IMR-90 (cell line): Measurements from ENCODE around the gene RYR1. TPM values are rescaled to one million over a fixed set of nuclear protein-coding genes. Genes with fewer than 3 reads are reported as not detected.

Experiments
- ATAC-seq: fragments of 200-7000 bp; cut with Tn5 transposase; 2 replicates; pipeline ENCODE4 v1.9.1; 2020; ENCODE audit warnings: low read depth, mild to moderate bottlenecking, moderate library complexity
- BruUV-seq: library from RNA; stranded (reverse); fragments of 400-500 nt; replicated peaks from 2 replicates; lab custom pipeline; 2021; lab: Mats Ljungman, UMichigan
- CTCF ChIA-PET: fragments of 300-600 bp; formaldehyde crosslinking; extraction: SDS; loops from one replicate; lab custom pipeline; 2021; ENCODE audit warnings: antibody characterized with exemption; lab: Yijun Ruan, JAX
- POLR2A ChIA-PET: fragments of 300-600 bp; sonication (Branson Sonifier 250); formaldehyde crosslinking; loops from one replicate; lab custom pipeline; 2022; ENCODE audit warnings: antibody characterized with exemption; ENCODE audit not compliant: unreplicated experiment; lab: Charles Lee
- DNase-seq: peaks from one replicate; pipeline ENCODE4 v3.0.0; 2013
- H2AFZ ChIP-seq: replicated peaks from 2 replicates; pipeline ENCODE3; 2013; ENCODE audit warnings: low read length, mild to moderate bottlenecking; ENCODE audit not compliant: poor library complexity
- H2AK5ac ChIP-seq: 2 replicates; pipeline ENCODE4 v1.6.1; 2013; ENCODE audit warnings: low read depth, low read length, inconsistent platforms
- H2AK9ac ChIP-seq: replicated peaks from 2 replicates; pipeline ENCODE3; 2013; ENCODE audit warnings: mild to moderate bottlenecking, low read depth, low read length, moderate library complexity; ENCODE audit not compliant: poor library complexity
- H2BK120ac ChIP-seq: 2 replicates; pipeline ENCODE4 v1.6.1; 2013; ENCODE audit warnings: low read depth, low read length, inconsistent platforms
- H2BK15ac ChIP-seq: 3 replicates; pipeline ENCODE4 v1.6.1; 2013; ENCODE audit warnings: low read depth, low read length, inconsistent platforms
- H2BK20ac ChIP-seq: 2 replicates; pipeline ENCODE4 v1.6.1; 2013; ENCODE audit warnings: low read depth, mild to moderate bottlenecking, inconsistent platforms, low read length, moderate library complexity
- H2BK5ac ChIP-seq: 2 replicates; pipeline ENCODE4 v1.6.1; 2013; ENCODE audit warnings: mild to moderate bottlenecking, low read depth, low read length, inconsistent platforms; ENCODE audit not compliant: poor library complexity, severe bottlenecking
- H3K14ac ChIP-seq: replicated peaks from 2 replicates; pipeline ENCODE4 v1.6.1; 2013; ENCODE audit warnings: low read depth, low read length, inconsistent platforms
- H3K18ac ChIP-seq: 2 replicates; pipeline ENCODE4 v1.6.1; 2013; ENCODE audit warnings: low read depth, low read length, control low read depth
- H3K23ac ChIP-seq: 2 replicates; pipeline ENCODE4 v1.6.1; 2013; ENCODE audit warnings: low read depth, low read length, inconsistent platforms
- H3K27ac ChIP-seq: 2 replicates; pipeline ENCODE4 v1.5.1; 2013; ENCODE audit warnings: mild to moderate bottlenecking, control low read depth, low read length; ENCODE audit not compliant: insufficient read depth
- H3K27me3 ChIP-seq: 2 replicates; pipeline ENCODE4 v1.6.1; 2013; ENCODE audit warnings: low read length; ENCODE audit not compliant: control insufficient read depth, insufficient read depth
- H3K36me3 ChIP-seq: 2 replicates; pipeline ENCODE4 v1.6.1; 2013; ENCODE audit warnings: low read length, mixed read lengths; ENCODE audit not compliant: control insufficient read depth, insufficient read depth
- H3K4ac ChIP-seq: 2 replicates; pipeline ENCODE4 v1.6.1; 2013; ENCODE audit warnings: low read depth, low read length, inconsistent platforms
- H3K4me1 ChIP-seq: 2 replicates; pipeline ENCODE4 v1.6.1; 2013; ENCODE audit warnings: low read length, mixed read lengths; ENCODE audit not compliant: control insufficient read depth, insufficient read depth
- H3K4me2 ChIP-seq: 2 replicates; pipeline ENCODE4 v1.6.1; 2013; ENCODE audit warnings: low read depth, mild to moderate bottlenecking, control low read depth, low read length, moderate library complexity
- H3K4me3 ChIP-seq: 2 replicates; pipeline ENCODE4 v1.5.1; 2013; ENCODE audit warnings: low read depth, mild to moderate bottlenecking, control low read depth, low read length, moderate library complexity; ENCODE audit not compliant: insufficient read depth
- H3K56ac ChIP-seq: 2 replicates; pipeline ENCODE4 v1.6.1; 2013; ENCODE audit warnings: low read length, inconsistent platforms; ENCODE audit not compliant: insufficient read depth; ENCODE audit errors: extremely low read depth
- H3K79me1 ChIP-seq, 2 experiments: 2 replicates each; pipeline ENCODE4 v1.6.1; 2013; ENCODE audit warnings: low read length in 2 of 2, inconsistent platforms in 1 of 2, low read depth in 1 of 2
- H3K9ac ChIP-seq: 2 replicates; pipeline ENCODE4 v1.6.1; 2013; ENCODE audit warnings: low read depth, low read length, control low read depth
- H3K9me1 ChIP-seq: 2 replicates; pipeline ENCODE4 v1.6.1; 2013; ENCODE audit warnings: low read length, inconsistent platforms; ENCODE audit not compliant: insufficient read depth
- H3K9me3 ChIP-seq: 2 replicates; pipeline ENCODE4 v1.6.1; 2013; ENCODE audit warnings: low read length; ENCODE audit not compliant: control insufficient read depth, insufficient read depth
- H4K20me1 ChIP-seq: 2 replicates; pipeline ENCODE4 v1.6.1; 2013; ENCODE audit warnings: low read length, inconsistent platforms; ENCODE audit not compliant: insufficient read depth
- H4K5ac ChIP-seq: 2 replicates; pipeline ENCODE4 v1.6.1; 2013; ENCODE audit warnings: mild to moderate bottlenecking, low read depth, low read length, control low read depth
- H4K8ac ChIP-seq, 2 experiments: 2 replicates each; pipeline ENCODE4 v1.6.1; 2013; ENCODE audit warnings: low read depth in 2 of 2, low read length in 2 of 2, control low read depth in 1 of 2, inconsistent platforms in 1 of 2
- H4K91ac ChIP-seq: 2 replicates; pipeline ENCODE4 v1.6.1; 2013; ENCODE audit warnings: low read depth, low read length, inconsistent platforms; ENCODE audit not compliant: insufficient read depth
- BHLHE40 ChIP-seq: fragments of 150-350 bp; IDR thresholded peaks from 2 replicates; pipeline ENCODE4 v1.6.1; 2016; ENCODE audit warnings: mild to moderate bottlenecking, low read depth, low read length
- CEBPB ChIP-seq: IDR thresholded peaks from 2 replicates; pipeline ENCODE4 v1.6.1; 2012; ENCODE audit warnings: low read depth, low read length, improper control_type of control experiment
- FOS ChIP-seq: fragments of 150-350 bp; IDR thresholded peaks from 2 replicates; pipeline ENCODE4 v1.6.1; 2016; ENCODE audit warnings: low read depth, low read length
- MAFK ChIP-seq: IDR thresholded peaks from 2 replicates; pipeline ENCODE4 v1.6.1; 2012; ENCODE audit warnings: low read depth, low read length, improper control_type of control experiment
- MAZ ChIP-seq: IDR thresholded peaks from 2 replicates; pipeline ENCODE4 v1.6.1; 2012; ENCODE audit warnings: low read depth, mild to moderate bottlenecking, low read length, improper control_type of control experiment, moderate library complexity, borderline replicate concordance
- MXI1 ChIP-seq: IDR thresholded peaks from 2 replicates; pipeline ENCODE4 v1.6.1; 2012; ENCODE audit warnings: low read depth, mild to moderate bottlenecking, low read length, moderate library complexity, borderline replicate concordance
- NFE2L2 ChIP-seq: fragments of 150-350 bp; IDR thresholded peaks from 2 replicates; pipeline ENCODE4 v1.6.1; 2016; ENCODE audit warnings: low read depth, mild to moderate bottlenecking, low read length
- RAD21 ChIP-seq: IDR thresholded peaks from 2 replicates; pipeline ENCODE4 v1.6.1; 2012; ENCODE audit warnings: low read length, improper control_type of control experiment
- RFX5 ChIP-seq: IDR thresholded peaks from 2 replicates; pipeline ENCODE4 v1.8.0; 2012; ENCODE audit warnings: low read depth, mild to moderate bottlenecking, low read length, moderate library complexity
- USF2 ChIP-seq: fragments of 150-350 bp; IDR thresholded peaks from 2 replicates; pipeline ENCODE4 v1.6.1; 2017; ENCODE audit warnings: mild to moderate bottlenecking, antibody characterized with exemption, low read length, low read depth
- whole genome bisulfite sequencing, 2 experiments: methylation state at CpG; one replicate each; pipeline versions ENCODE4 v1.1.5 to v1.1.7; 2013; ENCODE audit warnings: missing lambda C conversion rate in 2 of 2; ENCODE audit not compliant: insufficient read length in 1 of 2; ENCODE audit errors: extremely low coverage in 2 of 2; 5-methylcytosine and 5-hydroxymethylcytosine counted together
- dilution Hi-C: fragments of 300-500 bp; cut with HindIII; formaldehyde crosslinking; loops from one replicate; pipeline ENCODE4 v1.14.3; 2018; ENCODE audit warnings: low sequenced_read_pairs; ENCODE audit not compliant: unreplicated experiment
- in situ Hi-C: fragments of 300-500 bp; cut with MboI; formaldehyde crosslinking; loops from 3 replicates; pipeline ENCODE4 v1.14.3; 2019; ENCODE audit warnings: low sequenced_read_pairs, inconsistent platforms, mixed read lengths
- intact Hi-C: fragments of 100-400 bp; cut with micrococcal nuclease; formaldehyde crosslinking; loops from 2 replicates; pipeline ENCODE4 v1.10.0; 2022
- polyA plus RNA-seq, 3 experiments: library from polyadenylated mRNA; depleted of rRNA; stranded (reverse); fragments of >200 nt; gene quantifications; 2 replicates each; pipeline ENCODE4 v1.2.3, GENCODE V29; 2012; ENCODE audit warnings: low replicate concordance in 1 of 3
- total RNA-seq: library from RNA; depleted of rRNA; stranded (reverse); fragments of >200 nt; gene quantifications from 2 replicates; pipeline ENCODE4 v1.2.3, GENCODE V29; 2012

The RYR1 gene
- total and polyA plus RNA-seq, 2 of the 4 experiments (the other 2 are of a cell fraction) = not detected

- no peak overlapping the region for H2AFZ ChIP-seq
- no peak overlapping the region for H4K91ac ChIP-seq
- no peaks in the 10 kb centered on the region for H3K9me3 ChIP-seq
- in situ Hi-C loops (no loop called here), dilution Hi-C loops (no loop called here), intact Hi-C loops (loop anchor here (1.0 to 10.0 kb wide), 4 partner anchors 103 to 414 kb away; partner anchors contain the start of genes EIF3K, MRPS12 and SARS2)
- no peak for DNase-seq
- H3K79me1 ChIP-seq = no peaks in the 10 kb centered on the region
- H3K9me1 ChIP-seq = no peaks in the 10 kb centered on the region
- H3K27ac ChIP-seq = no peak overlapping the region
- H2AK5ac ChIP-seq = no peak overlapping the region
- H3K14ac ChIP-seq = no peak overlapping the region
- no peak overlapping the region for H3K4ac ChIP-seq
- no peaks in the 10 kb centered on the region for H3K36me3 ChIP-seq
- H4K20me1 ChIP-seq = no peaks in the 10 kb centered on the region
- H2BK15ac ChIP-seq = no peak overlapping the region
- no peak overlapping the region for H3K4me3 ChIP-seq
- H3K23ac ChIP-seq = no peak overlapping the region
- no peak for TF ChIP-seq MAFK
- no peak for TF ChIP-seq RFX5
- TF ChIP-seq RAD21 = no peak
- TF ChIP-seq CEBPB = no peak
- no peak for TF ChIP-seq FOS
- TF ChIP-seq BHLHE40 = no peak
- no peak for TF ChIP-seq MXI1
- no peak for TF ChIP-seq MAZ
- TF ChIP-seq USF2 = no peak
- no peak for TF ChIP-seq NFE2L2
- H3K4me1 ChIP-seq = no peaks in the 10 kb centered on the region
- no peak for ATAC-seq
- H2BK120ac ChIP-seq = no peak overlapping the region
- no peak overlapping the region for H3K18ac ChIP-seq
- ChIA-PET POLR2A (no interaction called here), CTCF (interaction anchor here (0.6 to 1.1 kb wide), 2 partner anchors 119 to 123 kb away, joined by 3 read pairs; no protein-coding TSS in a partner anchor)
- H2AK9ac ChIP-seq = no peak overlapping the region
- no peak overlapping the region for H3K56ac ChIP-seq
- H3K9ac ChIP-seq = no peak overlapping the region
- H2BK5ac ChIP-seq = no peak overlapping the region
- no peak overlapping the region for H4K8ac ChIP-seq
- 65% methylated on average over 13 of the region's 17 CpGs; no CpG with 5 or more reads in 1 of the 2 experiments for WGBS, 2 experiments
- no peak overlapping the region for H4K5ac ChIP-seq
- no peak overlapping the region for H2BK20ac ChIP-seq
- BruUV-seq = no TSS peak
- peaks cover 8% of the 10 kb centered on the region; the same call in 1 of the 2 replicates for H3K27me3 ChIP-seq
- H3K4me2 ChIP-seq = no peak overlapping the region
Measured at GRCh38 chr19:38515896-38516295, 82.4 kb downstream of the RYR1 start.
